ENCODE measurements around the gene FCHSD2.
A peak's percentile ranks its signal among the peaks of the same experiment; 100 is the strongest.
"Not testable (repeated sequence)": the region's sequence is repeated elsewhere in the genome, so short reads cannot be mapped to it uniquely, and the experiment has no call there.

The FCHSD2 gene

GRCh38 chr11:72821221-72821919 lies 320.7 kb downstream of the FCHSD2 start:
- no peak for DNase-seq (ENCODE audit: low read depth in 2 of 2)

GRCh38 chr11:72820439-72821139 lies 321.5 kb downstream of the FCHSD2 start:
- DNase-seq (ENCODE audit: low read depth in 2 of 2): no peak

DNA sequence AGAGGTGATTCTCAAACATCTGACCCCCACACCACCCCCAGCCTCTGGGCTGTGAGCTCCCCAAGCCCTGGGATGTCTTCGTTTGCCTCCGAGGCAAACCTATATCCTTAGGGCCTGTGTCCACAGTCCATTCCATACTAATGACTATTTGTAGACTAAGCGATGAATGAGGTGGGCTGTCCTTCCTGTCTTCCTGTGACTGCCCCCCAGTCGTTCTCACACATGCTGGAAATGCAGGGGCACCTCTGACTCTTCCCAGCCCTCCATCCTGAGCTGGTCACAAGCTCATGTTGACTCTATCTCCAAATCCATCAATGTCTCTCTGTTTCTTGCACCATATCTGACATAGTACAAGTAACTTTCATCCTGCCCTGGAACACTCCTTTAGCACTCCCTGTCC lies 323.1 kb downstream of the FCHSD2 start:
- DNase-seq (ENCODE audit: low read depth in 2 of 2): no peak

GRCh38 chr11:72817966-72818365 lies 324.2 kb downstream of the FCHSD2 start:
- DNase-seq (ENCODE audit: low read depth in 2 of 2): no peak

GRCh38 chr11:72816404-72816990 lies 325.6 kb downstream of the FCHSD2 start:
- no peak for DNase-seq (ENCODE audit: low read depth in 2 of 2)

GRCh38 chr11:72815110-72815618 lies 327.0 kb downstream of the FCHSD2 start:
- DNase-seq (ENCODE audit: low read depth in 2 of 2): no peak

DNA sequence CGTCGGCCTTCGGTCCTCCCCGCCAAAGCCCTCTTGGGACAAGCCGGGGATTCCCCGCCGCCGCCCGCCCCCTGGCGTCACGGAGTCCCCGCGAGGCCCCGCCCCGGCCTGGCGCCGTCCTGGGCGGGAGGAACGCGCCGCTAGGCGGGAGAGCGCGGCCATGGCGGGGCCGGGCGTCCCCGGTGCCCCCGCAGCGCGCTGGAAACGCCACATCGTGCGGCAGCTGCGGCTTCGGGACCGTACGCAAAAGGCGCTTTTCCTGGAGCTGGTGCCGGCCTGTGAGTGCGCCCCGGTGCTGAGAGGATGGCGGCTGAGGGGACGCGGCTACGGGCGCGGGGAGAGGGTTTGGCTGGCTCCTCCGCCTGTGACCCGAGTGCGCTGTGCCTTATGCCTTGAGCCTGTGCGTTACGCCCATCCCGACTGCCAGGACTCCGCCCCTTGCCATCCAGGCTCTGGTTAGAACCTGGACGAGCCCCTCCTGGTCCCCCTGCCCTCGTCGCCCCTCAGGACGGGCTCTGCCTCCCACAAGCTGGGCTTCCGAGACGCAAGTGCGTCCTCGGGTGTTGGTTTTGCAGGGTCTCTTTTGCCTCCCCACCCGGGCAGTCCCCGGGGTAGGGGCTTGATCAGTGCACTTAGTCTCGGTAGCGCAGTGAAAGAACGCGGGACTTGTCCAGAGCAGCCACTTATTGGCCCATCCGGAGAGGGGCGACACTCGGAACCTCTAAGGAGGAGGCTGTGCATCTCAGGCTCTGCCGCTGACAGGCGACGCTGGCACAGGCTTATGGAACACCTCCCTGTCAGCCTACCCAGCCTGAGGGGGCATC lies 327.6 kb downstream of the FCHSD2 start, which contains the start of gene ATG16L2:
TSS of gene ATG16L2 (plus strand) at position 126 of the 824 bp plus-strand sequence. CDS start at position 161, 35 bp downstream.
- DNase-seq (ENCODE audit: low read depth in 2 of 2): peak; percentile 83

- peak in 1 of 2 experiments; percentile 71 for DNase-seq (ENCODE audit: low read depth in 2 of 2)
These were observed 328.3 kb downstream of the FCHSD2 start for GRCh38 chr11:72813740-72814285.

- DNase-seq (ENCODE audit: low read depth in 2 of 2): peak; percentile 54 to 63
These were observed 329.0 kb downstream of the FCHSD2 start for GRCh38 chr11:72812967-72813739.

DNA sequence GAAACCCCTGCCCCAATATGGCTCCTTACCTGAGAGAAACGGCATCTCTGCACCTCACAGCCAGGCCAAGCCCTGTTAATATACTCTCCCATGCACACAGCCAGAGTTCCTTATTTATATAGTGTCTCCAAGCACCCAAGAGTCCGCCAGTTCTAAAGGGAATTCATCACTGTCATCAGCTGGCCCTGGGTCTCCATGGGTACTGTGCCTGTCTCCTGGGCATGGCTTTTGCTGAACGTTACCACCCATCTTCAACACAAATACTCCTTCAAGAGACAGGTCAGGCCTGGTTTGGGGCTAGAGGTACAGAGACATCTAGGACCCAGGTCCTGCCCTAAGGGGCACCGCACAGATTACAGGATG lies 329.5 kb downstream of the FCHSD2 start:
- DNase-seq (ENCODE audit: low read depth in 2 of 2): no peak

- DNase-seq (ENCODE audit: low read depth in 2 of 2): not testable (repeated sequence)
These were observed 330.4 kb downstream of the FCHSD2 start for GRCh38 chr11:72811686-72812085.

GRCh38 chr11:72808331-72808798 lies 333.8 kb downstream of the FCHSD2 start:
- no peak for DNase-seq (ENCODE audit: low read depth in 2 of 2)

DNA sequence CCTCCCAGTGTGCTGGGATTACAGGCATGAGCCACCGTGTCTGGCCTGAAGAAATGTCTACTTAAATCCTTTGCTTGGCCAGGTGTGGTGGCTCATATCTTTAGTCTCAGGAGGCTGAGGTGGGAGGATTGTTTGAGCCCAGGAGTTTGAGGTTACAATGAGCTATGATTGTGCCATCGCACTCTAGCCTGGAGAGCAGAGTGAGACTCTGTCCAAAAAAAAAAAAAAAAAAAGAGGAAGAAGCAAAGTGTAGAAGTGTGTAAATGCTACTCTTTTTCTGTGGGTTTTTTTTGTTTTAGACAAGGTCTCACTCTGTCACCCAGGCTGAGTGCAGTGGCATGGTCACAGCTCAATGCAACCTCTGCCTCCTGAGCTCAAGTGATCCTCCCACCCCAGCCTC lies 334.3 kb downstream of the FCHSD2 start:
- no peak for DNase-seq (ENCODE audit: low read depth in 2 of 2)

- no peak for DNase-seq (ENCODE audit: low read depth in 2 of 2)
These were observed 335.0 kb downstream of the FCHSD2 start for GRCh38 chr11:72807021-72807693.

GRCh38 chr11:72806378-72806777 lies 335.7 kb downstream of the FCHSD2 start:
- DNase-seq (ENCODE audit: low read depth in 2 of 2): not testable (repeated sequence)

DNA sequence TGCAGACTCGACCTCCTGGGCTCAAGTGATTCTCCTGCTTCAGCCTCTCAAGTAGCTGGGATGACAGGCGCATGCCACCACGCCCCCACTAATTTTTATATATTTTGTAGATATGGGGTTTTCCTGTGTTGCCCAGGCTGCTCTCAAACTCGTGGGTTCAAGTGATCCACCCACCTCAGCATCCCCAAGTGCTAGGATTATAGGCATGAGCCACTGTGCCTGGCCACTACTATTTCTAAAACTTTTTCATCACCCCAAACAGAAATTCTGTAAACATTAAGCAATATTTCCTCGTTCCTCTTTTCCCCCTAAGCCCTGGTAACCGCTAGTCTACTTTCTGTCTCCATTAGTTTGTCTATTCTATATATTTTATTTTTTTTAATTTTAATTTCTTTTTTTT lies 336.9 kb downstream of the FCHSD2 start:
- no peak for DNase-seq (ENCODE audit: low read depth in 2 of 2)

DNA sequence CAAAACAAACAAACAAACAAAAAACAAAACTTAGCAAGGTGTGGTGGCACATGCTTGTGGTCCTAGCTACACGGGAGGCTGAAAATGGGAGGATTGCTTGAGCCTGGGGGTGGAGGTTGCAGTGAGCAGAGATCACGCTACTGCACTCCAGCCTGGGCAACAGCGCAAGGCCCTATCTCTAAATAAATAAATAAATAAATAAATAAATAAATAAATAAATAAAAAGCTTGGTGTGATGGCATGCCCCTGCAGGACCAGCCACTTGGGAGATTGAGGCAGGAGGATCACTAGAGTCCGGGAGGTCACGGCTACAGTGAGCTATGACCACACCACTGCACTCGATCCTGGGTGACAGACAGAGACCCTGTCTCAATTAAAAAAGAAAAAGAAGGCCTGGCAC lies 339.3 kb downstream of the FCHSD2 start:
- DNase-seq (ENCODE audit: low read depth in 2 of 2): no peak

DNA sequence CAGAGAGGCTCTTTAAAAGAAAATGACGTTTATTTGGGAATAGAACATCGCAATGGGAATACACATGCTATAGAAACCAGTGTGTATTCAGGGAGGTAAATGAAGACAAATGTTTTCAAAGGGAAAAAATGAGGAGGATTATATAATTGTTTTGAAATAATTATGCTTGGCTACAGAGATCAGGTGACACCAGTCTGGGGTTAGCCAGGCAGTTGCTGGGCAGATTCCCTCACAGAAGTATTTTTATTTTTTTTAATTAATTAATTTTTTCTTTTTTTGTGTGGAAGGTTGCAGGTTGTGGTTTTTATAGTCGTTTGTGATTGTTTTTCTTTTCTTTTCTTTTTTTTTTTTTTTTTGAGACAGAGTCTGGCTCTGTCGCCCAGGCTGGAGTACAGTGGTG lies 342.7 kb downstream of the FCHSD2 start:
- no peak for DNase-seq (ENCODE audit: low read depth in 2 of 2)

DNA sequence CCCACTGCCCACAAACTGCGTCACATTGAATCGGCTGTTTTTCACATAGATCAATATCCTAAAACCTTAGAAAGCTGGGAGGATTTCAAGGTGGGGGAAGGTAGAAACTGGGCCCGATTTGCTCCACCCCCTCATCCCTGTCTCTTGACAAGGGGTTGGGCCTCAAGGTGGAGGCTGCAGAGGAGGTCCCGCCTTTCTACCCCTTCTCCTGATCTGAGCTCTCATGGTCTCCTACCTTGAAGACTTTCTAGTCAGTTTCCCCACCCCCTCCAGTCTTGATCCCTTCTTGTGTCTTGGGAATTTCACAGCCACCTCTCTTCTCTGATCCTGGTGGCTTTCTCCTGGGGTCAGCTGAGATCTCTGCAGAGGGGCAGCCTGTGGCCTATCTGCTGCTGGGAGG lies 343.8 kb downstream of the FCHSD2 start:
- DNase-seq (ENCODE audit: low read depth in 2 of 2): no peak
